ENCODE results near the gene IQCM. TPM values are rescaled to one million over a fixed set of nuclear protein-coding genes. Genes with fewer than 3 reads are reported as not detected.
"Not testable (repeated sequence)": the region's sequence is repeated elsewhere in the genome, so short reads cannot be mapped to it uniquely, and the experiment has no call there.

The IQCM gene
- total RNA-seq, 1 donor from 2014 or later = not detected

- Mint-ChIP-seq H3K4me1 (no peaks in the 10 kb centered on the region), H3K27me3 (no peaks in the 10 kb centered on the region), H3K36me3 (ENCODE audit: low read depth) (no peaks in the 10 kb centered on the region), H3K4me3 (no peak overlapping the region), H3K27ac (no peak overlapping the region), H3K9me3 (peaks cover 2% of the 10 kb centered on the region)
- no peak for DNase-seq
- intact Hi-C loops (cut with micrococcal nuclease) = no loop called here
Observed at GRCh38 chr4:149353241-149353640, 462.4 kb downstream of the IQCM start.

GRCh38 chr4:149349541-149349940 is 466.1 kb downstream of the IQCM start:
- H3K27me3 Mint-ChIP-seq = no peaks in the 10 kb centered on the region
- H3K27ac Mint-ChIP-seq = no peak overlapping the region
- intact Hi-C loops (cut with micrococcal nuclease) = no loop called here
- no peaks in the 10 kb centered on the region for H3K9me3 Mint-ChIP-seq
- no peaks in the 10 kb centered on the region for H3K4me1 Mint-ChIP-seq
- H3K36me3 Mint-ChIP-seq (ENCODE audit: low read depth) = no peaks in the 10 kb centered on the region
- H3K4me3 Mint-ChIP-seq = no peak overlapping the region
- DNase-seq = no peak

GRCh38 chr4:149347139-149347538 is 468.5 kb downstream of the IQCM start:
- Mint-ChIP-seq H3K27me3 (no peaks in the 10 kb centered on the region), H3K4me3 (no peak overlapping the region), H3K27ac (no peak overlapping the region), H3K4me1 (no peaks in the 10 kb centered on the region), H3K9me3 (no peaks in the 10 kb centered on the region), H3K36me3 (ENCODE audit: low read depth) (no peaks in the 10 kb centered on the region)
- DNase-seq = no peak
- intact Hi-C loops (cut with micrococcal nuclease) = no loop called here

GRCh38 chr4:149345424-149345823 is 470.2 kb downstream of the IQCM start:
- Mint-ChIP-seq H3K27me3 (no peaks in the 10 kb centered on the region), H3K9me3 (no peaks in the 10 kb centered on the region), H3K4me1 (no peaks in the 10 kb centered on the region), H3K36me3 (ENCODE audit: low read depth) (no peaks in the 10 kb centered on the region), H3K27ac (no peak overlapping the region), H3K4me3 (no peak overlapping the region)
- intact Hi-C loops (cut with micrococcal nuclease) = no loop called here
- no peak for DNase-seq

DNA sequence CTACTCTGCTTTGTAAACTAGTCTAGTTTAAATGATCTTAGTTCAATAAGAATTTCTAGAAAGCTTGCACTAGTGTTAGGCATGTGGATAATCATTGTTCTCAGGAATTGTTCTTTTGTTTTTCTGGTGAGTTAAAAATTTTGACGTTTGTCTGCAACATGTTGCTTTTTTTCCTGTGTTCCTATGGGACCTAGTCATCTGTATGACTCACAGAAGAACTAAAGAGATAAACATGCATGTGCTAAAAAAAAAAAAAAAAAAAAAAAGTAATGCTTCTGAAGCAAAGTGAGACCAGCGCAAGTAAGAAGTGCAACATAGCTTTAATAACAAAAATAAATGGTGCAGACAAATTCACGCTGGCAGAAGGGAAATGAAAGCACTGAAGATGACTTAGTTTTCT is 471.2 kb downstream of the IQCM start:
- Mint-ChIP-seq H3K27me3 (no peaks in the 10 kb centered on the region), H3K9me3 (no peaks in the 10 kb centered on the region), H3K4me1 (no peaks in the 10 kb centered on the region), H3K4me3 (no peak overlapping the region), H3K36me3 (ENCODE audit: low read depth) (no peaks in the 10 kb centered on the region), H3K27ac (no peak overlapping the region)
- intact Hi-C loops (cut with micrococcal nuclease) = no loop called here
- no peak for DNase-seq

- no peaks in the 10 kb centered on the region for H3K9me3 Mint-ChIP-seq
- intact Hi-C loops (cut with micrococcal nuclease) = no loop called here
- no peak overlapping the region for H3K4me3 Mint-ChIP-seq
- DNase-seq = no peak
- no peak overlapping the region for H3K27ac Mint-ChIP-seq
- H3K4me1 Mint-ChIP-seq = no peaks in the 10 kb centered on the region
- H3K36me3 Mint-ChIP-seq (ENCODE audit: low read depth) = no peaks in the 10 kb centered on the region
- H3K27me3 Mint-ChIP-seq = no peaks in the 10 kb centered on the region
Observed at GRCh38 chr4:149343614-149344013, 472.0 kb downstream of the IQCM start.

GRCh38 chr4:149341117-149341516 is 474.5 kb downstream of the IQCM start:
- H3K27me3 Mint-ChIP-seq; H3K4me1 Mint-ChIP-seq; intact Hi-C loops (cut with micrococcal nuclease); H3K9me3 Mint-ChIP-seq; H3K27ac Mint-ChIP-seq; H3K36me3 Mint-ChIP-seq (ENCODE audit: low read depth); DNase-seq; H3K4me3 Mint-ChIP-seq: not testable (repeated sequence)

DNA sequence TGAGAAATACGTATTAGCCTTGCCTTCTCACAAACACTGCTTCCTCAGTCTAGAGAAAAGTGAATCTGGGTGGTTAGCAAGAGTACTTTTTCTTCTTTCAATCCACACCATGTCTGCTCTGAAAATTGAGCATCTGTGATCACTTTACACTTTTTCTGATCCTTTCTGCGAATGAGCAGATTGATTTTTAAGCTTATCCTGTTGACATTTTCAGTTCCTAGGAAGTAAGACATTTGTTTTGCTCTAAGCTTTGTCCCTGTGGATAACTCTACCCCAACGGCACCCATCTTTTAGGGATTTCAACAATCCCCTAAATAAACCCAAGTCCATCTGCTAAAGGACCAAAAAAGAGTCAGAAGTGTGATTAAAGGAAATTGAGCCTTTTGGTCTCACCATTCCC is 487.5 kb downstream of the IQCM start:
- intact Hi-C loops (cut with micrococcal nuclease) = no loop called here
- H3K4me3 Mint-ChIP-seq = no peak overlapping the region
- no peak for DNase-seq
- peaks cover 8% of the 10 kb centered on the region for H3K9me3 Mint-ChIP-seq
- no peaks in the 10 kb centered on the region for H3K27me3 Mint-ChIP-seq
- no peak overlapping the region for H3K27ac Mint-ChIP-seq
- no peaks in the 10 kb centered on the region for H3K36me3 Mint-ChIP-seq (ENCODE audit: low read depth)
- H3K4me1 Mint-ChIP-seq = no peaks in the 10 kb centered on the region

DNA sequence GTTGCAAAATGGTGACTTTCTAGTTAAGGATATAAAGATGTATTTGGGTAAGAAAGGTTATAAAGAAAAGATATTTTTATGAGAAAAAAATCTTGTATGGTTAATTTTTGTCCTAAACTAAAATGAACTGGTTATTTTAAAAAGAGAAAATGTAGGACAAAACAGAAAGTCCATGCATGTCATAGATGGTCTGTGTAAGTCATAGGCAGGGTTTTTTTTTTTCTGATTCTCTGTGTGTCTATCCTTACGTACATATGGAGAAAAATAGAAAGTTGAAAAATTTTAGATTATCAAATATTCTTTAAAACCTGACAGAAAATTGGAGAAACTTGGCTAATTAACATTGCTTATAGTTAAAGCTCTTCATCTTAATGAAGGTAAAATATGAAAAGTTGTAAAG is 493.4 kb downstream of the IQCM start:
- Mint-ChIP-seq H3K36me3 (ENCODE audit: low read depth) (no peaks in the 10 kb centered on the region), H3K9me3 (peaks cover 16% of the 10 kb centered on the region), H3K27ac (no peak overlapping the region), H3K4me1 (no peaks in the 10 kb centered on the region), H3K27me3 (no peaks in the 10 kb centered on the region), H3K4me3 (no peak overlapping the region)
- intact Hi-C loops (cut with micrococcal nuclease) = no loop called here
- DNase-seq = no peak

- intact Hi-C loops (cut with micrococcal nuclease) = no loop called here
- no peak overlapping the region for H3K4me3 Mint-ChIP-seq
- H3K9me3 Mint-ChIP-seq = peaks cover 16% of the 10 kb centered on the region
- H3K27me3 Mint-ChIP-seq = no peaks in the 10 kb centered on the region
- no peak for DNase-seq
- H3K27ac Mint-ChIP-seq = no peak overlapping the region
- H3K36me3 Mint-ChIP-seq (ENCODE audit: low read depth) = no peaks in the 10 kb centered on the region
- H3K4me1 Mint-ChIP-seq = no peaks in the 10 kb centered on the region
Observed at GRCh38 chr4:149321438-149321837, 494.2 kb downstream of the IQCM start.

DNA sequence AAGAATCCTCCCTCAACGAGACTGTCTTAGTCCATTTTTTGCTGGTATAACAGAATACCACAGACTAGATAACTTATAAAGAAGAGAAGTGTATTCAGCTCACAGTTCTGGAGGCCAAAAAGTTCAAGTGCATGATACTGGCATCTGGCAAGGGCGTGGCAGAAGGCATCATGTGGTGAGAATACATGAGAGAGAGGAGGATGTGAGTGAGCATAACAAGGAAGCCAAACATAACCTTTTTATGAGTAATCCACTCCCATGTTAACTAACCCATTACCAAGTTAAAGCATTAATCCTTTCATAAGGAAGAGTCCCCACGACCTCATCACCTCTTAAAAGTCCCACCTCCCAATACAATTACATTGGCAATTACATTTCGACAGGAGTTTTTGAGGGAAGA is 504.6 kb downstream of the IQCM start:
- DNase-seq = no peak
- Mint-ChIP-seq H3K4me1 (no peaks in the 10 kb centered on the region), H3K4me3 (no peak overlapping the region), H3K36me3 (ENCODE audit: low read depth) (no peaks in the 10 kb centered on the region), H3K9me3 (no peaks in the 10 kb centered on the region), H3K27me3 (no peaks in the 10 kb centered on the region), H3K27ac (no peak overlapping the region)
- intact Hi-C loops (cut with micrococcal nuclease) = no loop called here

- H3K4me3 Mint-ChIP-seq = no peak overlapping the region
- H3K27ac Mint-ChIP-seq = no peak overlapping the region
- H3K4me1 Mint-ChIP-seq = no peaks in the 10 kb centered on the region
- H3K9me3 Mint-ChIP-seq = no peaks in the 10 kb centered on the region
- no peak for DNase-seq
- no peaks in the 10 kb centered on the region for H3K27me3 Mint-ChIP-seq
- intact Hi-C loops (cut with micrococcal nuclease) = no loop called here
- H3K36me3 Mint-ChIP-seq (ENCODE audit: low read depth) = no peaks in the 10 kb centered on the region
Observed at GRCh38 chr4:149306537-149306936, 509.1 kb downstream of the IQCM start.
